ENCODE measurements around the gene IL1RN.

GRCh38 chr2:113112871-113113270 is 14.5 kb upstream of the IL1RN start:
- TF ChIP-seq CTCF (IDR thresholded peaks at IDR 0.05 in 4 of 5, conservative IDR thresholded peaks at IDR 0.05 in 1 of 5) (no peak), POLR2A (IDR thresholded peaks at IDR 0.05) (no peak)
